ENCODE results near the gene HECTD3.

Gene HECTD3

GRCh38 chr1:45010855-45011811 lies at the start of gene HECTD3:
TSS of gene HECTD3 (minus strand) at chr1:45011324. CDS start at chr1:45011257, 67 bp downstream.
- peak; percentile 85 for DNase-seq

GRCh38 chr1:45059829-45060228 lies 48.7 kb upstream of the HECTD3 start:
- DNase-seq, result no peak

GRCh38 chr1:45057542-45057941 lies 46.4 kb upstream of the HECTD3 start:
- DNase-seq, result no peak

DNA sequence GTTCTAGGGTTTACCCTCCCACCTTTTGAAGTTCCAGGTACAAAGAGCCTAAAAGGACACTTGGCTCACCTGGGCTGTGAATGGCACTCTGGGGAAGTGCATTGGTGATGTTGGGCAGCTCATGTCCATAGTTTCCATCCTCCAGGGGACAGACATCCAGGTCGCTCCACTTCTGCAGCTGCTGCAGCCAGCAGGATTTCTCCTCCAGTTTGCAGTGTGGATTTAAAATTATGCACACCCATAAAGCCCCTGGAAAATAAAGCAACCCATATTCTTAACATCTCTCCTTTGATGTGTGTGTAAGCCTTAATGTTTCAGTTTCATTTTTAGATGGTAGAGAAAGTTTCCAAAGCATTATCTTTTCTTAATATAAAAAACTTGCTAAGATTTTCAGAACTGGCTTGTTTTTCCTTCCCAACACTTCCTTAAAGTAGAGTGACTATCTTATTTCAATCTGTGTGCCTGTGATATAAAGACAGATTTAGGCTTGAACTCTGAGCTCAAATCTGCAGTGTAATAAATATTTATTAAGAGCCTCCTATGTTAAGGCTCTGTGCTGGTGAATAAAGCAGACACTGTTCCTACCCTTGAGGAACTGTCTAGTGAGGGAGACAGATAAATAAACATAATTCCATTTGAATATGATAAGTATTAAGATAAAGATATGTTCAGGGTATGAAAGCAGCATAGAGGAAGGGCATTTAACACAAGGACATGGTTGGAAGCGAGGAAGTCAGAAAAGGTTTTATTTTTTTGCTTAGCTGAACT lies 40.1 kb upstream of the HECTD3 start:
- DNase-seq, result no peak

DNA sequence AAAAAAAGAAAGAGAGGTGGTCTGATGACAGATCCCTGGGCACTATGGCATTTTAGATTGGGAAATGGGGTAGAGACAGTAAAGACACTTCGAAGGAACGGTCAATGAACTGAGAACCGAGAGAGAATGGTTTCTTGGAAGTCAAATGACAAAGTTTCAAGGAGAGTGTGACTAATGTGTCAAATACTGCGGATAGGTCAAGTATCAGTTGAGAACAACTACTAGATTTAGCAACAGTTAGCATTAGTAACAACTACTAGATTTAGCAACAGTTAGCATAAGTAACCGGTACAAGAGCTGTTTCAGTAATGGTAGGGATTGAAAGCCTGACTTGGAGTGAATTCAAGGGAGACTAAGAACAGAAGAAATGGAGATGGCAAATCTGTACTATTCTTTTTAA lies 35.9 kb upstream of the HECTD3 start:
- DNase-seq, result no peak

- no peak for DNase-seq
These were observed 33.8 kb upstream of the HECTD3 start for GRCh38 chr1:45044916-45045315.

- no peak for DNase-seq
These were observed 32.0 kb upstream of the HECTD3 start for GRCh38 chr1:45043094-45043493.

DNA sequence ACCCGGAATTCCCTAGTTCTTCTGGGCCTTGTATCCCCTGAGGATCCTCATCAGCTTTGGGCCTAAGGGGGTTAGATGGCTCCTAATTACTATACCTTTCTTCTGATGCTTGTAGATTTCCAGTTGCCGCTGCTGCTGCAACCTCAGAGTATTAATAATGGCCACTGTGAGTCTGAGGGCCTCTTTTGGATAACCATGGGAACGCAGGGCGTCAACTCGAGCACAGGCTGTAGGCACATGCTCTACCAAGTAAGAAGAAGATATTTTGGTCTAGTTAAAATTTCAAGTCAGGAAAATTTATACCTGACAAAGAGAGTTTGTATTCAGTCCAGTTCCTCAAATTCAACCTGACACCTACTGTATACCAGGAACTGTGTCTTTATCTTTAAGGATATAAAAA lies 29.2 kb upstream of the HECTD3 start:
- DNase-seq, result no peak

DNA sequence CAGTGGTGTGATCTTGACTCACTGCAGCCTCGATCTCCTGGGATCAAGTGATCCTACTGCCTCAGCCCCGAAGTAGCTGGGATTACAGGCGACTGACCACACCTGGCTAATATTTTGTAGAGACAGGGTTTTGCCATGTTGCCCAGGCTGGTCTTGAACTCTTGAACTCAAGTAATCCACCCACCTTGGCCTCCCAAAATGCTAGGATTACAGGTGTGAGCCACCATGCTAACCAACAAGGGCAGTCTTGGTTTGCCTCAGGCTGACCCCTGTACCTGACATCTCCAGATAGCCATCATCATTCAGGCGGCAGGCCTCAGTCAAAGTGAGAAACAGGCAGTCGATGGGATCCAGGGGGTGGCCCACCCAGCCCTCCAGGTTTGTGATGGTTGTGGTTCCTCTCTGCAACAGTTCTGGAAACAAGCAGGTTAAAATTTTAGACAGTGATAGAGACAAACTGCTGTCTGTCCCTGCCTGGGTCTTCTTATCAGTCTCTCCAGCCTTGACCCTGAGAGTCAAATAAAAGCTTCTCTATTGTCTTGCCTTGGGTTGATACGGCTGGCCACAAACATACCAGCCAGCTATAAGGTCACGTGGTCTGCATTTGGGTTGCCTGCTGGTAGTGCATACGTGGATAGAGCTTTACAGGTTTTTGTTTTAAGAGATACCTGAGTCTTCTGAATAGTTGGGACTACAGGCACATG lies 27.7 kb upstream of the HECTD3 start:
- no peak for DNase-seq

- no peak for DNase-seq
These were observed 27.1 kb upstream of the HECTD3 start for GRCh38 chr1:45038240-45038639.

- DNase-seq, result no peak
These were observed 26.3 kb upstream of the HECTD3 start for GRCh38 chr1:45037456-45037855.

DNA sequence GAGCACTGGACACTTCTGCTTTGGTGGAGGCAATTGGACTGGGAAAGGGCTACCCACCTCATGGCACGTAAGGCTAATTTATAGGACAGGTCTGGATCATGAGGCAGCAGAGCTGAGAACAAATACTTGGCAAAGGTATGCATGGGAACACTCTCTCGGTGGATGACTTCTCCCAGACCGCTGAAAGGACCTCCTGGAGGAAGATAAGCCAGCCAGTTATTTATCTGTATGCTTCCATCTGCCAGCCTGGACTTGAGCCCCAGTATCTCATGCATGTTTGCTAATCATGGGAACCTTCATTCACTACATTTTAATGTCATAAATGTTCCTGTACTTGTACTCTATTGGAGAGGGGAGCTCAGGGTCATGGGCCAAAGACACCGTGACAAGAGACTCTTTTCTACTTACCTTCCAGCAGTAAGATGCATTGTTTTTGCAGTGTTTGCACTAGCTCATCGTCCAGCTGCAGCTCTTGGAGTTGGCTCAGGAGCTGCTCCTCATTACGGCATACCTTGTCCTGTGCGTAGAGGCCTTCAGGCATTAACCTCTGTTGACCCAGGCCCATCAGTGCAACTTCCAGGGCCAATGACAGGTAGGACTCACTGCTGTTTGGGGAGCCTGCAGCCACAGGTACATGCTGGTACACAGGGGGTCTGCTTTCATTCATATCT lies 24.6 kb upstream of the HECTD3 start:
- no peak for DNase-seq

DNA sequence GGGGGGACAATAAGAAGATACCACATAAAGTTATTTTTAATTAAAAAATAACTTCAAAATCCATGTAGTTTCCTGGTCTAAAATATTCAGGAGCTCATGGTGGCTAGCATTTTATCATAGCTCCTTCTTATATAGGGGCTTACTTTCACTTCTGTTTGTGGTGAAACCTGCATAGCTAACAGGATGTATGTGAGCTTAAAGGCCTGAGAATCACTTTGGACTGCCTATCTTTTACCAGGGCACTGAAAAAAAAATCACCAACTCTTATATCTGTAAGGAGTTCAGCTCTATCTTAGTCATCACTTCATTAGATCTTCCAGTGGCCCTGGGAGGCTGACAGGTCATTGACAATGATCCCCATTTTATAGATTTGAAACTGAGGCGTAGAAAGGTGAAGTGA lies 22.2 kb upstream of the HECTD3 start:
- no peak for DNase-seq

GRCh38 chr1:45032837-45033236 lies 21.7 kb upstream of the HECTD3 start:
- DNase-seq, result no peak

GRCh38 chr1:45026446-45026845 lies 15.3 kb upstream of the HECTD3 start:
- DNase-seq, result no peak

- DNase-seq, result no peak
These were observed 12.5 kb upstream of the HECTD3 start for GRCh38 chr1:45023663-45024062.

GRCh38 chr1:45018599-45019230 lies 7.6 kb upstream of the HECTD3 start:
- no peak for DNase-seq

- DNase-seq, result no peak
These were observed 5.6 kb upstream of the HECTD3 start for GRCh38 chr1:45016767-45017166.

- DNase-seq, result no peak
These were observed 5.1 kb upstream of the HECTD3 start for GRCh38 chr1:45016090-45016697.

GRCh38 chr1:45015683-45016082 lies 4.6 kb upstream of the HECTD3 start:
- DNase-seq, result no peak

DNA sequence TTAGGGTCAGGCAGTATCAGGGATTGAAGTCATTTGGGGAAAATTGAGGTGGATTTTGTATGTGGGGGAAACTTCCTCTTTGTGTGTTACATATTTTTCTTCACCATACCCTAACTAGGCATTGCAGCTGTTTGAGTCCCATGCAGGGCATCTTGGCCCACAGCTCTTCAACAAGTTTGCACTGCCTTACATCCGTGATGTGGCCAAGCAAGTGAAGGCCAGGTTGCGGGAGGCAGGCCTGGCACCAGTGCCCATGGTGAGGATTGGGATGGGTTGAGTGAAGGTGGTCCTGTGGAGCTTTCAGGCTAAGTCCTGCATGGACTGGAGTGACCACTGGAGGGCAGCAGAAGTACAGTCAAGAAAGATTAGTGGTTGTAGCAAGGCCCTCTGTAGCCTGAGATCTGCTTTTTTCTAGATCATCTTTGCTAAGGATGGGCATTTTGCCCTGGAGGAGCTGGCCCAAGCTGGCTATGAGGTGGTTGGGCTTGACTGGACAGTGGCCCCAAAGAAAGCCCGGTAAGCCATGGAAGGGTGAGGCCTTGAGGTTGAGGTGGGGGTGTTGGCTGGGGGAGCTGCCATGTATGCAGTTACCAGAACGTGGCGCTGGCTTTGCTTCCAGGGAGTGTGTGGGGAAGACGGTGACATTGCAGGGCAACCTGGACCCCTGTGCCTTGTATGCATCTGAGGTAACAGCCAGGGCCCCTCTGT lies 3.4 kb upstream of the HECTD3 start:
- peak; percentile 84 for DNase-seq

Data from right forelimb (tissue), 1 donor.